Osteocyte (in vitro differentiated cells): Measurements from ENCODE around the gene RANBP3. TPM values are rescaled to one million over a fixed set of nuclear protein-coding genes. Genes with fewer than 3 reads are reported as not detected.
A peak's percentile ranks its signal among the peaks of the same experiment; 100 is the strongest.

ENCODE experiments used
- DNase-seq: peaks from one replicate; pipeline ENCODE4 v3.0.0; 2021; ENCODE audit warnings: mixed read lengths; ENCODE audit not compliant: unreplicated experiment; ENCODE audit errors: extremely low spot score
- H3K27ac Mint-ChIP-seq: one replicate; pipeline ENCODE4 v1.8.0; 2021; ENCODE audit warnings: mild to moderate bottlenecking, mixed read lengths; ENCODE audit not compliant: unreplicated experiment
- H3K27me3 Mint-ChIP-seq: one replicate; pipeline ENCODE4 v1.8.0; 2021; ENCODE audit warnings: mixed read lengths; ENCODE audit not compliant: unreplicated experiment
- H3K36me3 Mint-ChIP-seq: one replicate; pipeline ENCODE4 v1.8.0; 2021; ENCODE audit warnings: mixed read lengths; ENCODE audit not compliant: unreplicated experiment
- H3K4me1 Mint-ChIP-seq: one replicate; pipeline ENCODE4 v1.8.0; 2021; ENCODE audit warnings: mixed read lengths; ENCODE audit not compliant: unreplicated experiment
- H3K4me3 Mint-ChIP-seq: one replicate; pipeline ENCODE4 v1.8.0; 2021; ENCODE audit warnings: mild to moderate bottlenecking, moderate library complexity, mixed read lengths; ENCODE audit not compliant: unreplicated experiment
- H3K9me3 Mint-ChIP-seq: one replicate; pipeline ENCODE4 v1.8.0; 2021; ENCODE audit warnings: mixed read lengths; ENCODE audit not compliant: unreplicated experiment
- CTCF ChIP-seq: fragments of 200-600 bp; sonication (generic); IDR thresholded peaks from 2 replicates; pipeline ENCODE4 v1.5.0; 2021; ENCODE audit warnings: antibody characterized with exemption, mild to moderate bottlenecking, moderate library complexity
- total RNA-seq: library from RNA; stranded (reverse); gene quantifications from 2 replicates; pipeline ENCODE4 v1.2.1, GENCODE V29; 2021

Gene RANBP3
- total RNA-seq, 1 donor from 2014 or later: 74.9 TPM

- Mint-ChIP-seq H3K4me1 (peaks cover 41% of the 10 kb centered on the region), H3K27me3 (no peaks in the 10 kb centered on the region), H3K9me3 (no peaks in the 10 kb centered on the region), H3K27ac (no peak overlapping the region), H3K36me3 (peaks cover 11% of the 10 kb centered on the region), H3K4me3 (peak overlapping the region; percentile 92)
- TF ChIP-seq CTCF: no peak
- DNase-seq: no peak
These were observed 2.6 kb downstream of the RANBP3 start for GRCh38 chr19:5975388-5975728.

- Mint-ChIP-seq H3K27me3 (no peaks in the 10 kb centered on the region), H3K36me3 (peaks cover 11% of the 10 kb centered on the region), H3K4me3 (no peak overlapping the region), H3K27ac (no peak overlapping the region), H3K9me3 (no peaks in the 10 kb centered on the region), H3K4me1 (peaks cover 36% of the 10 kb centered on the region)
- TF ChIP-seq CTCF: no peak
- no peak for DNase-seq
These were observed 3.1 kb downstream of the RANBP3 start for GRCh38 chr19:5974721-5975387.

- TF ChIP-seq CTCF: no peak
- H3K4me3 Mint-ChIP-seq: no peak overlapping the region
- H3K27ac Mint-ChIP-seq: no peak overlapping the region
- peaks cover 32% of the 10 kb centered on the region for H3K4me1 Mint-ChIP-seq
- H3K27me3 Mint-ChIP-seq: no peaks in the 10 kb centered on the region
- no peaks in the 10 kb centered on the region for H3K9me3 Mint-ChIP-seq
- H3K36me3 Mint-ChIP-seq: peaks cover 11% of the 10 kb centered on the region
- DNase-seq: no peak
These were observed 3.9 kb downstream of the RANBP3 start for GRCh38 chr19:5973867-5974635.

- peaks cover 11% of the 10 kb centered on the region for H3K36me3 Mint-ChIP-seq
- no peaks in the 10 kb centered on the region for H3K27me3 Mint-ChIP-seq
- no peak overlapping the region for H3K4me3 Mint-ChIP-seq
- no peak for TF ChIP-seq CTCF
- no peak overlapping the region for H3K27ac Mint-ChIP-seq
- no peak for DNase-seq
- H3K9me3 Mint-ChIP-seq: no peaks in the 10 kb centered on the region
- H3K4me1 Mint-ChIP-seq: peaks cover 33% of the 10 kb centered on the region
These were observed 4.6 kb downstream of the RANBP3 start for GRCh38 chr19:5973376-5973775.

- peaks cover 11% of the 10 kb centered on the region for H3K36me3 Mint-ChIP-seq
- H3K4me1 Mint-ChIP-seq: peaks cover 36% of the 10 kb centered on the region
- DNase-seq: no peak
- no peak for TF ChIP-seq CTCF
- no peaks in the 10 kb centered on the region for H3K27me3 Mint-ChIP-seq
- H3K9me3 Mint-ChIP-seq: no peaks in the 10 kb centered on the region
- peak overlapping the region; percentile 73 for H3K27ac Mint-ChIP-seq
- no peak overlapping the region for H3K4me3 Mint-ChIP-seq
These were observed 5.6 kb downstream of the RANBP3 start for GRCh38 chr19:5972355-5972731.
